Endothelial cell of umbilical vein (primary cell): ENCODE results near the gene JAML. TPM values are rescaled to one million over a fixed set of nuclear protein-coding genes. Genes with fewer than 3 reads are reported as not detected.

Experiments
- BruUV-seq: library from RNA; stranded (reverse); fragments of 400-500 nt; replicated peaks from 2 replicates; lab custom pipeline; 2021; lab: Mats Ljungman, UMichigan
- CTCF ChIA-PET: fragments of 300-600, 350-600 bp; sonication (Branson Sonifier 250); formaldehyde crosslinking; loops from one replicate; lab custom pipeline; 2021; ENCODE audit warnings: antibody characterized with exemption, inconsistent platforms; lab: Charles Lee
- POLR2A ChIA-PET: fragments of 300-600, 350-600 bp; sonication (Branson Sonifier 250); formaldehyde crosslinking; loops from one replicate; lab custom pipeline; 2021; ENCODE audit warnings: antibody characterized with exemption, inconsistent platforms; lab: Charles Lee
- DNase-seq: peaks from one replicate; pipeline ENCODE4 v3.0.0-alpha.2; 2011; ENCODE audit warnings: low read depth, low spot score
- FAIRE-seq: peaks from 2 replicates; lab custom pipeline; 2011; peaks lifted over from hg19 to GRCh38; lab: Jason Lieb, UNC
- H2AFZ ChIP-seq: 2 replicates; pipeline ENCODE4 v1.6.0; 2012; ENCODE audit warnings: low read depth, low read length, control low read depth, inconsistent platforms
- H3K27ac ChIP-seq: 2 replicates; pipeline ENCODE4 v1.5.1; 2011; ENCODE audit warnings: low read depth, mild to moderate bottlenecking, control low read depth, low read length, moderate library complexity; ENCODE audit not compliant: insufficient read depth
- H3K27me3 ChIP-seq, 2 experiments: 2 replicates each; pipeline versions ENCODE4 v1.6.0 to v1.6.1; 2011; ENCODE audit warnings: low read length in 2 of 2, mixed read lengths in 1 of 2; ENCODE audit not compliant: control insufficient read depth in 2 of 2, insufficient read depth in 2 of 2
- H3K36me3 ChIP-seq, 2 experiments: 2 replicates in 1 of 2; 3 replicates in 1 of 2; pipeline ENCODE4 v1.5.1; 2011; ENCODE audit warnings: low read length in 2 of 2, mild to moderate bottlenecking in 1 of 2, moderate library complexity in 1 of 2; ENCODE audit not compliant: control insufficient read depth in 2 of 2, insufficient read depth in 2 of 2; ENCODE audit errors: extremely low read depth in 1 of 2
- H3K4me1 ChIP-seq: 3 replicates; pipeline ENCODE4 v1.5.1; 2011; ENCODE audit warnings: mild to moderate bottlenecking, low read length; ENCODE audit not compliant: control insufficient read depth, insufficient read depth; ENCODE audit errors: extremely low read depth
- H3K4me2 ChIP-seq: 2 replicates; pipeline ENCODE4 v1.6.1; 2011; ENCODE audit warnings: low read length, control low read depth, mixed read lengths; ENCODE audit not compliant: insufficient read depth
- H3K4me3 ChIP-seq, 3 experiments: fragments of 200-600 bp in 1 of 3; sonication (generic), shearing (Covaris generic) in 1 of 3; replicated peaks in 1 of 3; 2 replicates each; pipeline ENCODE4 v1.5.1; 2011 to 2016; ENCODE audit warnings: control low read depth in 3 of 3, low read length in 3 of 3, mild to moderate bottlenecking in 2 of 3, inconsistent platforms in 1 of 3, low read depth in 1 of 3, moderate library complexity in 1 of 3; ENCODE audit not compliant: insufficient read depth in 1 of 3
- H3K79me2 ChIP-seq: 2 replicates; pipeline ENCODE4 v1.6.0; 2012; ENCODE audit warnings: low read length, inconsistent platforms; ENCODE audit not compliant: control insufficient read depth, insufficient read depth
- H3K9ac ChIP-seq: replicated peaks from 2 replicates; pipeline ENCODE3; 2011; ENCODE audit warnings: low read length, control low read depth; ENCODE audit not compliant: insufficient read depth; ENCODE audit errors: extremely low read depth
- H3K9me1 ChIP-seq: replicated peaks from 3 replicates; pipeline ENCODE4 v1.6.0; 2011; ENCODE audit warnings: mild to moderate bottlenecking, low read length; ENCODE audit not compliant: control insufficient read depth, insufficient read depth; ENCODE audit errors: extremely low read depth
- H3K9me3 ChIP-seq: replicated peaks from 2 replicates; pipeline ENCODE4 v1.5.1; 2012; ENCODE audit warnings: low read length, inconsistent platforms; ENCODE audit not compliant: control insufficient read depth, insufficient read depth
- H4K20me1 ChIP-seq: replicated peaks from 2 replicates; pipeline ENCODE3; 2011; ENCODE audit warnings: mild to moderate bottlenecking, low read length; ENCODE audit not compliant: control insufficient read depth, insufficient read depth; ENCODE audit errors: extremely low read depth
- CTCF ChIP-seq, 2 donors: IDR thresholded peaks; 1 replicate in 1 of 2; 2 replicates in 1 of 2; pipeline ENCODE4 v1.5.1; 2011; ENCODE audit warnings: low read length in 2 of 2, mild to moderate bottlenecking in 2 of 2, moderate library complexity in 2 of 2, control low read depth in 1 of 2, inconsistent platforms in 1 of 2, low read depth in 1 of 2; ENCODE audit not compliant: insufficient read depth in 1 of 2; ENCODE audit errors: extremely low read depth in 1 of 2
- EZH2 ChIP-seq: IDR thresholded peaks from 2 replicates; pipeline ENCODE4 v1.6.1; 2012; ENCODE audit warnings: borderline replicate concordance, low read depth, mild to moderate bottlenecking, moderate library complexity, low read length, inconsistent platforms; ENCODE audit not compliant: severe bottlenecking
- FOS ChIP-seq: IDR thresholded peaks from 2 replicates; pipeline ENCODE4 v1.6.1; 2011; ENCODE audit warnings: mild to moderate bottlenecking, low read length, moderate library complexity, borderline replicate concordance; ENCODE audit not compliant: insufficient read depth
- GATA2 ChIP-seq: IDR thresholded peaks from 2 replicates; pipeline ENCODE4 v1.7.0; 2011; ENCODE audit warnings: low read depth, mild to moderate bottlenecking, moderate library complexity, mixed read lengths, low read length; ENCODE audit not compliant: insufficient read length, insufficient read depth
- JUN ChIP-seq: IDR thresholded peaks from 2 replicates; pipeline ENCODE4 v1.6.1; 2011; ENCODE audit warnings: borderline replicate concordance, low read depth; ENCODE audit not compliant: insufficient read length, insufficient read depth
- MAX ChIP-seq: IDR thresholded peaks from 2 replicates; pipeline ENCODE4 v1.6.1; 2011; ENCODE audit not compliant: insufficient read depth, insufficient read length
- MYC ChIP-seq: IDR thresholded peaks from one replicate; pipeline ENCODE4 v1.6.1; 2011; ENCODE audit warnings: mild to moderate bottlenecking, low read depth, low read length
- POLR2A ChIP-seq: IDR thresholded peaks from 2 replicates; pipeline ENCODE4 v1.6.1; 2012; ENCODE audit warnings: low read depth, mild to moderate bottlenecking, control low read depth, low read length
- POLR2AphosphoS5 ChIP-seq: IDR thresholded peaks from 2 replicates; pipeline ENCODE4 v1.6.1; 2012; ENCODE audit warnings: low read depth, mild to moderate bottlenecking, control low read depth, low read length, moderate library complexity; ENCODE audit not compliant: insufficient read depth
- dilution Hi-C: fragments of 300-500 bp; cut with MboI; formaldehyde crosslinking; loops from one replicate; pipeline ENCODE4 v1.15.0; 2019; ENCODE audit warnings: low sequenced_read_pairs; ENCODE audit not compliant: extremely low pct_ligation_motif_present
- intact Hi-C: fragments of 100-400 bp; cut with micrococcal nuclease; formaldehyde crosslinking; loops from one replicate; pipeline ENCODE4 v1.10.0; 2022
- polyA plus RNA-seq, 4 experiments: library from polyadenylated mRNA; depleted of rRNA in 3 of 4; stranded (reverse) in 3 of 4; unstranded in 1 of 4; fragments of >200 nt; gene quantifications; 2 replicates each; pipeline versions ENCODE4 v1.2.1 to v1.2.3, GENCODE V29; 2011 to 2012; ENCODE audit warnings: missing spikeins in 1 of 4
- total RNA-seq: library from RNA; stranded (reverse); gene quantifications from 2 replicates; pipeline ENCODE4 v1.2.3, GENCODE V29; 2021

The JAML gene
- total and polyA plus RNA-seq, 2 donors (not counting 3 experiments of a cell fraction or from before 2014, with no cell fraction given) = 0.04 to 0.35 TPM

GRCh38 chr11:118240999-118241763 is 16.4 kb upstream of the JAML start:
- H3K27ac ChIP-seq = peak overlapping the region; percentile 64
- intact Hi-C loops = loop anchor here (1.0 kb wide), 4 partner anchors 12 to 35 kb away; partner anchors contain the start of gene MPZL2
- H3K79me2 ChIP-seq = no peaks in the 10 kb centered on the region
- peak overlapping the region in 1 of 3 experiments; percentile 4 for H3K4me3 ChIP-seq
- no peaks in the 10 kb centered on the region for H3K36me3 ChIP-seq
- H3K4me1 ChIP-seq = peaks cover 45% of the 10 kb centered on the region
- TSS peak; percentile 82 for BruUV-seq
- no peaks in the 10 kb centered on the region for H3K9me3 ChIP-seq
- peak overlapping the region; percentile 35 for H3K4me2 ChIP-seq
- peak overlapping the region; percentile 11 for H3K9ac ChIP-seq
- ChIA-PET CTCF (interaction anchor here (0.7 to 3.5 kb wide), 8 partner anchors 10 to 70 kb away, joined by 3 to 18 read pairs (median 5); partner anchors contain the start of gene MPZL3), POLR2A (interaction anchor here (0.6 kb wide), 1 partner anchor 188 kb away, joined by 4 read pairs; no protein-coding TSS in a partner anchor)
- no peaks in the 10 kb centered on the region for H4K20me1 ChIP-seq
- no peaks in the 10 kb centered on the region for H3K9me1 ChIP-seq
- DNase-seq = peak; percentile 93
- no peaks in the 10 kb centered on the region for H3K27me3 ChIP-seq
- FAIRE-seq = peak; percentile 90
- no peak overlapping the region for H2AFZ ChIP-seq
- TF ChIP-seq MAX (no peak), POLR2AphosphoS5 (peak; percentile 92), CTCF (IDR thresholded peaks at IDR 0.05; ENCODE audit: extremely low read depth in 1 of 2, insufficient read depth in 1 of 2, low read depth in 1 of 2, low read length in 2 of 2) (no peak), JUN (peak; percentile 91), GATA2 (peak; percentile 98), FOS (peak; percentile 72), EZH2 (no peak), MYC (no peak), POLR2A (peak; percentile 78)
- dilution Hi-C loops = no loop called here
